ENCODE results near the gene KLK7.

DNA sequence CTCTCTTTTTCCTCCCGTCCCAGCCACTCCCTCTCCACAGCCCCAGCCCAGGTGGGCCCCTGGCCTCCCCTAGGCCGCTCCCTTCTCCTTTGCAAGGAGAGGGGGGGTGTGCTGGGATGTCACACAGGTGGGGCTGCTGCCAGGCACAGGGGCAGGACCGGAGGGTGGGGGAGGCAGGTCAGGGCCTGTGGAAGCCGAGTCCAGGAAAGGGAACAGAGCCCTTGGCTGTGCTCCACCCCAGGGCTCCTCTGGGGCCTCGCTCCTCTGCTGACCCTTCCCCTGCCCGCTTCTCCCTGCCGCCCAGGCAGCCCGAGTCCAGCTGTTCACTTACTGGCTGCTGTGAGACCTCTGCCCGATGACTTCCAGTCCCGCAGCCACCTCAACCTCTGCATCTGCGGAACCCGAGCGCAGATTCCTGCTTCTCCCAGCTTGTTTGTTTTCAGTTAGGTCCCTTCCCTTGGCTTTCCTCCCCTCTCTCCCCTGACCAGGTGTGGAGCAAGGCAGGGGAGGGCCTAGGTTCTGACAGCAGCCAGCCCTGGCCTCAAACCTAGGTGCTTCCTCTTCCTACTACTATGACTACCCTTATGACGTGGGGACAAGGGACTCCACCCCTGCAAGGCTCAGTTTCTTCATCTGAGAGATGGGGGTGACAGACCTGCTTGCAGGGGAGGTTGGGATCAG, 43.5 kb upstream of the KLK7 start:
- no peak for TF ChIP-seq ZNF263 (CRISPR knock-in tag; IDR thresholded peaks at IDR 0.05; ENCODE audit: low read depth)
- TF ChIP-seq RELA (CRISPR knock-in tag; IDR thresholded peaks at IDR 0.05; ENCODE audit: borderline replicate concordance), result no peak
- no peak for TF ChIP-seq CTCF (IDR thresholded peaks at IDR 0.05)
- no peak for TF ChIP-seq JUN (CRISPR knock-in tag; IDR thresholded peaks at IDR 0.05)
- no peak for TF ChIP-seq NFYB (CRISPR knock-in tag; conservative IDR thresholded peaks at IDR 0.05; ENCODE audit: low read depth)
- TF ChIP-seq, protein P1, sequence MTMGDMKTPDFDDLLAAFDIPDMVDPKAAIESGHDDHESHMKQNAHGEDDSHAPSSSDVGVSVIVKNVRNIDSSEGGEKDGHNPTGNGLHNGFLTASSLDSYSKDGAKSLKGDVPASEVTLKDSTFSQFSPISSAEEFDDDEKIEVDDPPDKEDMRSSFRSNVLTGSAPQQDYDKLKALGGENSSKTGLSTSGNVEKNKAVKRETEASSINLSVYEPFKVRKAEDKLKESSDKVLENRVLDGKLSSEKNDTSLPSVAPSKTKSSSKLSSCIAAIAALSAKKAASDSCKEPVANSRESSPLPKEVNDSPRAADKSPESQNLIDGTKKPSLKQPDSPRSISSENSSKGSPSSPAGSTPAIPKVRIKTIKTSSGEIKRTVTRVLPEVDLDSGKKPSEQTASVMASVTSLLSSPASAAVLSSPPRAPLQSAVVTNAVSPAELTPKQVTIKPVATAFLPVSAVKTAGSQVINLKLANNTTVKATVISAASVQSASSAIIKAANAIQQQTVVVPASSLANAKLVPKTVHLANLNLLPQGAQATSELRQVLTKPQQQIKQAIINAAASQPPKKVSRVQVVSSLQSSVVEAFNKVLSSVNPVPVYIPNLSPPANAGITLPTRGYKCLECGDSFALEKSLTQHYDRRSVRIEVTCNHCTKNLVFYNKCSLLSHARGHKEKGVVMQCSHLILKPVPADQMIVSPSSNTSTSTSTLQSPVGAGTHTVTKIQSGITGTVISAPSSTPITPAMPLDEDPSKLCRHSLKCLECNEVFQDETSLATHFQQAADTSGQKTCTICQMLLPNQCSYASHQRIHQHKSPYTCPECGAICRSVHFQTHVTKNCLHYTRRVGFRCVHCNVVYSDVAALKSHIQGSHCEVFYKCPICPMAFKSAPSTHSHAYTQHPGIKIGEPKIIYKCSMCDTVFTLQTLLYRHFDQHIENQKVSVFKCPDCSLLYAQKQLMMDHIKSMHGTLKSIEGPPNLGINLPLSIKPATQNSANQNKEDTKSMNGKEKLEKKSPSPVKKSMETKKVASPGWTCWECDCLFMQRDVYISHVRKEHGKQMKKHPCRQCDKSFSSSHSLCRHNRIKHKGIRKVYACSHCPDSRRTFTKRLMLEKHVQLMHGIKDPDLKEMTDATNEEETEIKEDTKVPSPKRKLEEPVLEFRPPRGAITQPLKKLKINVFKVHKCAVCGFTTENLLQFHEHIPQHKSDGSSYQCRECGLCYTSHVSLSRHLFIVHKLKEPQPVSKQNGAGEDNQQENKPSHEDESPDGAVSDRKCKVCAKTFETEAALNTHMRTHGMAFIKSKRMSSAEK (CRISPR knock-in tag; IDR thresholded peaks at IDR 0.05; ENCODE audit: borderline replicate concordance), result no peak

Measured in WTC11 (cell line).